Chondrocyte (in vitro differentiated cells): ENCODE measurements around the gene RNPEPL1. TPM values are rescaled to one million over a fixed set of nuclear protein-coding genes. Genes with fewer than 3 reads are reported as not detected.

Experiments
- DNase-seq: peaks from one replicate; pipeline ENCODE4 v3.0.0; 2021; ENCODE audit warnings: mixed read lengths, low spot score
- H3K27ac Mint-ChIP-seq: one replicate; pipeline ENCODE4 v1.8.0; 2021; ENCODE audit warnings: mild to moderate bottlenecking, moderate library complexity, mixed read lengths; ENCODE audit not compliant: unreplicated experiment
- H3K27me3 Mint-ChIP-seq: 2 replicates; pipeline ENCODE4 v1.8.0; 2021; ENCODE audit warnings: low read depth, mixed read lengths
- H3K36me3 Mint-ChIP-seq: 2 replicates; pipeline ENCODE4 v1.8.0; 2021; ENCODE audit warnings: low read depth, mixed read lengths
- H3K4me1 Mint-ChIP-seq: 2 replicates; pipeline ENCODE4 v1.8.0; 2021; ENCODE audit warnings: low read depth, mild to moderate bottlenecking, mixed read lengths
- H3K4me3 Mint-ChIP-seq: one replicate; pipeline ENCODE4 v1.8.0; 2021; ENCODE audit warnings: mild to moderate bottlenecking, moderate library complexity, mixed read lengths; ENCODE audit not compliant: unreplicated experiment
- H3K9me3 Mint-ChIP-seq: 2 replicates; pipeline ENCODE4 v1.8.0; 2021; ENCODE audit warnings: low read depth, mixed read lengths
- total RNA-seq: library from RNA; stranded (reverse); gene quantifications from 3 replicates; pipeline ENCODE4 v1.2.1, GENCODE V29; 2021
- TF ChIP-seq, protein P1 (sequence below): fragments of 200-600 bp; sonication (generic); IDR thresholded peaks from 2 replicates; pipeline ENCODE4 v1.5.0; 2021; ENCODE audit warnings: antibody characterized with exemption, mild to moderate bottlenecking, moderate library complexity

RNPEPL1 gene
- total RNA-seq, 1 donor from 2014 or later = 61.3 TPM

DNA sequence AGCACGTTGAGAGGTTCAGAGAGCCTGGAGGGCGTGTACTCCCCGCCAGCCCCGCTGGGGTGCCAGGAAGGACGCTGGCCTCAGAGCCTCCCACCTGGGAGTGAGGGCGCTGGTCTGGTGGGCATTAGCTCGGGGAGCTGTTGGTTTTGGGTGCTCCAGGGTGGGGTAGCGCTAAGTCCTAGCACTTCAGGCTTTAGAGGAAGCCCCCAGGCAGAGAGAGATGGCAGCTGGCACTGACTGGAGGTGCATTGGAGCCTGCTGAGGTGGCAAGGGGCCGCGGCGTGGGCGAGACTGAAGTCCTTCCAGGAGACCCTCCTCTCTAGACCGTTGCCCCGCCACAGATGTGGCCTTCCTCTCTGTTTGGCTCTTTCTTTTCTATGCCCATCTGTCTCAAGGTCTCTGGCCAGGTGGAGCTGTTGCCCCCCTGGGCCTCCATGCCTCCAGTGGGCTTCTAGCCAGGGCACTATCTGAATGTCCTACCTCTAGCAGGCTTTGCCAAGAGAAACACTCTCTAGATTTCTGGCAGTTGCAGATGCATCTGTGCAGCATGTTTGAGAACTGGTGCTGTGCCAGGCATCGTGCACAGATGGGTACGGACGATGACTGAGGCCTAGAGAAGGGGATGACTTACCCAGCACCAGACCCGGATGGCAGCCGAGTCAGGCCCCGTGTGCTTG, 24.9 kb downstream of the RNPEPL1 start:
- peaks cover 11% of the 10 kb centered on the region for H3K4me1 Mint-ChIP-seq
- peak; percentile 60 for DNase-seq
- no peaks in the 10 kb centered on the region for H3K27me3 Mint-ChIP-seq
- TF ChIP-seq, protein P1, sequence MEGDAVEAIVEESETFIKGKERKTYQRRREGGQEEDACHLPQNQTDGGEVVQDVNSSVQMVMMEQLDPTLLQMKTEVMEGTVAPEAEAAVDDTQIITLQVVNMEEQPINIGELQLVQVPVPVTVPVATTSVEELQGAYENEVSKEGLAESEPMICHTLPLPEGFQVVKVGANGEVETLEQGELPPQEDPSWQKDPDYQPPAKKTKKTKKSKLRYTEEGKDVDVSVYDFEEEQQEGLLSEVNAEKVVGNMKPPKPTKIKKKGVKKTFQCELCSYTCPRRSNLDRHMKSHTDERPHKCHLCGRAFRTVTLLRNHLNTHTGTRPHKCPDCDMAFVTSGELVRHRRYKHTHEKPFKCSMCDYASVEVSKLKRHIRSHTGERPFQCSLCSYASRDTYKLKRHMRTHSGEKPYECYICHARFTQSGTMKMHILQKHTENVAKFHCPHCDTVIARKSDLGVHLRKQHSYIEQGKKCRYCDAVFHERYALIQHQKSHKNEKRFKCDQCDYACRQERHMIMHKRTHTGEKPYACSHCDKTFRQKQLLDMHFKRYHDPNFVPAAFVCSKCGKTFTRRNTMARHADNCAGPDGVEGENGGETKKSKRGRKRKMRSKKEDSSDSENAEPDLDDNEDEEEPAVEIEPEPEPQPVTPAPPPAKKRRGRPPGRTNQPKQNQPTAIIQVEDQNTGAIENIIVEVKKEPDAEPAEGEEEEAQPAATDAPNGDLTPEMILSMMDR = no peak
- no peak overlapping the region for H3K4me3 Mint-ChIP-seq
- no peak overlapping the region for H3K27ac Mint-ChIP-seq
- H3K36me3 Mint-ChIP-seq = peaks cover 2% of the 10 kb centered on the region
- H3K9me3 Mint-ChIP-seq = no peaks in the 10 kb centered on the region

DNA sequence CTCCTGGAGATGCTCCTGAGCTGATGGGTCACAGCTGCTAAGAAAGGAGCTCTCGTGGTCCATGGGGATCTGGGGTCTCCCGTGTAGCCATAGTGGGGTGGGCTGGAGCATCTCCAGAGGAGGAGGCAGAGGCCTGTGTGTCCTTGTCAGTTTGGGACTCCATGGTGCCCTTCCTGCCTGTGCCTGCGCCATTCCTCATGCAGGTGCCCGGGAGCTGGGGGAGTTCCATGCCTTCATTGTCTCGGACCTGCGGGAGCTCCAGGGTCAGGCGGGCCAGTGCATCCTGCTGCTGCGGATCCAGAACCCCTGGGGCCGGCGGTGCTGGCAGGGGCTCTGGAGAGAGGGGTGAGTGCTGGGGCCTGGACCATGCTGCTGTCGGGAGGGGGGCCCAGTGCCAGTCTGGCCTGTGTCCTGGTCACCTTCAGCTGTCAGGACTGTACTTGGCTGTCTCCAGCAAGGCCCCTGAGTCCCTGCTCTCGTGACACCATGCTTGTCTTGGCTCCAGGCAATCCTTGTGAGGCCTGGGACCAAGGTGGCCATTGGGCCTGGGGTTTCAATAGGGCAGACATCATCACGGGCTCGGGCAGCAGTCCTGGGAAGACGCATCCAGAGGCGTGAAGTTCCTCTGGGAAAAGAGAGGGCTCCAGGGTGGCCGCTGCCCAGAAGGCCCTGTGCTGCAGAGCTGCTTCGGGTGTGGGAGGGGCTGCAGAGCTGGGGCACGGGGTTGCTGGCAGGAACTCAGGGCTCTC, 25.6 kb downstream of the RNPEPL1 start:
- peaks cover 2% of the 10 kb centered on the region for H3K36me3 Mint-ChIP-seq
- H3K27me3 Mint-ChIP-seq = no peaks in the 10 kb centered on the region
- no peaks in the 10 kb centered on the region for H3K9me3 Mint-ChIP-seq
- DNase-seq = peak; percentile 89
- TF ChIP-seq, protein P1 = no peak
- H3K4me3 Mint-ChIP-seq = no peak overlapping the region
- H3K27ac Mint-ChIP-seq = no peak overlapping the region
- peaks cover 3% of the 10 kb centered on the region for H3K4me1 Mint-ChIP-seq

DNA sequence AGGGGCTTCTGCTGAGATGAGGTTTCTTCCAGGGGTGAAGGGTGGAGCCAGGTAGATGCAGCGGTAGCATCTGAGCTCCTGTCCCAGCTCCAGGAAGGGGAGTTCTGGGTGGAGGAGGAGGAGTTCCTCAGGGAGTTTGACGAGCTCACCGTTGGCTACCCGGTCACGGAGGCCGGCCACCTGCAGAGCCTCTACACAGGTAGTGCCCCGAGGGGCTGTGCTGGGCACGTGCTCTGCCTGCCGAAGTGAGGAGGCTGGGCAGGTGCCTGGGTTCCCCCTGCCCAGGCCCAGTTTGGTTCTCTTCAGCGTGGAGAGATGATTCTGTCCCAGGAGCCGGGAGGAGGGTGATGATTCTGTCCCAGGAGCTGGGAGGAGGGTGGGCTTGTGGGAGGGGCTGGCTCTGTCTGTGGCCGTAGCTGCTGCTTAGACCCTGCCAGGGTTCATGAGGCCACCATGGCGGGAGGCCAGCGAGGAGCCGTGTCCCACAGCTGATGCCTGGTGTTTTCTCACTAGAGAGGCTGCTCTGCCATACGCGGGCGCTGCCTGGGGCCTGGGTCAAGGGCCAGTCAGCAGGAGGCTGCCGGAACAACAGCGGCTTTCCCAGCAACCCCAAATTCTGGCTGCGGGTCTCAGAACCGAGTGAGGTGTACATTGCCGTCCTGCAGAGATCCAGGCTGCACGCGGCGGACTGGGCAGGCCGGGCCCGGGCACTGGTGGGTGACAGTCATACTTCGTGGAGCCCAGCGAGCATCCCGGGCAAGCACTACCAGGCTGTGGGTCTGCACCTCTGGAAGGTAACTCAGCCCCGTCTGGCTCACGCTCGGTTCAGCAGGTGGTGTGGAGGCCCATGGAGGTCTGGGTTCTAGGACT, 26.5 kb downstream of the RNPEPL1 start:
- no peaks in the 10 kb centered on the region for H3K27me3 Mint-ChIP-seq
- peak; percentile 90 for DNase-seq
- no peaks in the 10 kb centered on the region for H3K9me3 Mint-ChIP-seq
- H3K4me3 Mint-ChIP-seq = no peak overlapping the region
- H3K36me3 Mint-ChIP-seq = peaks cover 2% of the 10 kb centered on the region
- H3K27ac Mint-ChIP-seq = no peak overlapping the region
- no peaks in the 10 kb centered on the region for H3K4me1 Mint-ChIP-seq
- TF ChIP-seq, protein P1 = no peak

DNA sequence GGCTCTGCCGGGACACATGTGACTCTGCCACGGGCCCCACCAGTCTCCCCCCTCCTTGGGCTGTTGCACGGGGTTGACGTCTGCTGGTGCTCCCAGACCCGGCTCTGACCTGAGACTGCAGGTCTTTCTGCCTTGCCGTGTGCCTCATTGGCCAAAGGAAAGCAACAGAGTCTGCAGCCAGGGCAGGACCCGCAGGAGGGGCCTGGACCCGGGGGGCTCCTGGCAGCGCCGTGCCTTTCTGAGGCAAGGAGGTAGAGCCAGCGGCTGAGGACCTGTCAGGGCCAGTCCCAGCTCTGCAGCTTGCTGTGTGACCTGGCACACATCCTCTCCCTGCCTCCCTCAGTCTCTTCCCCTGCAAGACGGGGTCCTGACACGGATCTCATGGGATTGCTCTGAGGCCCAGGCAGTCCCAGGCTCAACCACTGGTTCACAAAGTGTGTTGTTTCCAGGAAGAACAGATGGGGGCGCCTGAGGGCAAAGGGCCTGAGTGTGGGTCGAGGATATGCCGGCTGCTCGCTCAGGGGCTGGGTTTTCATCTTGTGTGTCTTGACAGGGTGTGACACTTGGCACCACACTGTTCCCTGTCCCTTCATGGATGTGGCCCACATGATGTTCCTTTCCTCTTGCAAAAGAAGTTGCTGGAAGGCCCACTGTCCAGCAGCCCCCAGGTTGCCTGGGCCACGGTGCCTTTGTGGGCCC, 27.2 kb downstream of the RNPEPL1 start:
- Mint-ChIP-seq H3K9me3 (no peaks in the 10 kb centered on the region), H3K36me3 (peaks cover 3% of the 10 kb centered on the region), H3K4me3 (no peak overlapping the region), H3K4me1 (no peaks in the 10 kb centered on the region), H3K27ac (no peak overlapping the region), H3K27me3 (no peaks in the 10 kb centered on the region)
- TF ChIP-seq, protein P1 = peak; percentile 43
- DNase-seq = peak; percentile 81

DNA sequence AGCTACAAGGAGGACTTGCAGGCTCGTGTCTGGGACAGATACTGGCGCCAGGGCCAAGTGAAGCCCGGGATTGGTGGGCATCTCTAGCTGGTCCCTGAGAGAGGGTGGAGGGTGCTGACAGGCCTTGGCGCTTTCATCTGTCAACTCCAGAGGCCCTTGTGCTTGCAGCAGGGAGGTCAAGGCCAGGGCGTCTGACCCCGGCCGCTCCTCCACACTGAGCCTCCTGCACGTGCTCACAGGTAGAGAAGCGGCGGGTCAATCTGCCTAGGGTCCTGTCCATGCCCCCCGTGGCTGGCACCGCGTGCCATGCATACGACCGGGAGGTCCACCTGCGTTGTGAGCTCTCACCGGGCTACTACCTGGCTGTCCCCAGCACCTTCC, 27.8 kb downstream of the RNPEPL1 start:
- Mint-ChIP-seq H3K4me1 (no peaks in the 10 kb centered on the region), H3K9me3 (no peaks in the 10 kb centered on the region), H3K27me3 (no peaks in the 10 kb centered on the region), H3K36me3 (peaks cover 3% of the 10 kb centered on the region), H3K27ac (no peak overlapping the region), H3K4me3 (no peak overlapping the region)
- DNase-seq = no peak
- TF ChIP-seq, protein P1 = no peak
